Mucosa of descending colon (tissue), 3 donors: ENCODE results near the gene SNX8. TPM values are rescaled to one million over a fixed set of nuclear protein-coding genes. Genes with fewer than 3 reads are reported as not detected.

ENCODE experiments used
- ATAC-seq: fragments of 200-7000 bp; cut with Tn5 transposase; one replicate; pipeline ENCODE4 v1.9.1; 2020; ENCODE audit warnings: mild to moderate bottlenecking, moderate library complexity
- DNase-seq, 3 donors: peaks; one replicate each; pipeline ENCODE4 v3.0.0-alpha.2; 2020
- H3K36me3 ChIP-seq: fragments of 200-600 bp; one replicate; pipeline ENCODE4 v1.8.0; 2021; ENCODE audit warnings: low read depth, mild to moderate bottlenecking
- H3K4me1 ChIP-seq: fragments of 200-600 bp; one replicate; pipeline ENCODE4 v1.8.0; 2021; ENCODE audit warnings: low read depth, mild to moderate bottlenecking
- H3K4me3 ChIP-seq: fragments of 200-600 bp; one replicate; pipeline ENCODE4 v1.8.0; 2021; ENCODE audit warnings: mild to moderate bottlenecking
- H3K9me3 ChIP-seq: fragments of 200-600 bp; one replicate; pipeline ENCODE4 v1.8.0; 2021; ENCODE audit warnings: mild to moderate bottlenecking
- CTCF ChIP-seq: fragments of 200-600 bp; IDR thresholded peaks from one replicate; pipeline ENCODE4 v1.8.0; 2022; ENCODE audit warnings: antibody characterized with exemption, mild to moderate bottlenecking
- intact Hi-C, 2 donors: fragments of 100-400 bp; cut with DNase I in 1 of 2; cut with micrococcal nuclease in 1 of 2; formaldehyde crosslinking; loops; one replicate each; pipeline versions ENCODE4 v1.11.0 to v1.11.1; 2022; cut with DNase I, micrococcal nuclease
- total RNA-seq, 3 donors: library from RNA; stranded (reverse); fragmentation: NEBNext Ultra II Directional in 2 of 3; extraction: Animal tissue kit (Norgen Biotek cat#: 25700) in 2 of 3; gene quantifications; one replicate each; pipeline versions ENCODE4 v1.2.1 to v1.2.4, GENCODE V29; 2021 to 2023
- donor health status: DM: no; HTN: no; CAD: no; lungs with moderate emphysema.
- donor health status: DM: no; HTN: no; CAD: no.
- donor health status: DM: no; HTN: yes; CAD: no.

Gene SNX8
- total RNA-seq, 3 donors from 2014 or later: 20.8 to 30.1 (median 23.2) TPM

- intact Hi-C loops: no loop called here
Measured at GRCh38 chr7:2289621-2290020, 24.6 kb downstream of the SNX8 start.

GRCh38 chr7:2289111-2289586 lies 25.1 kb downstream of the SNX8 start:
- no peak for ATAC-seq
- intact Hi-C loops: no loop called here
- no peak for TF ChIP-seq CTCF

More at GRCh38 chr7:2289621-2290020, 24.6 kb downstream of the SNX8 start:
- ATAC-seq (no peak), DNase-seq (no peak)
- no peak for TF ChIP-seq CTCF
- no peaks in the 10 kb centered on the region for H3K4me1 ChIP-seq
- no peaks in the 10 kb centered on the region for H3K9me3 ChIP-seq
- no peaks in the 10 kb centered on the region for H3K36me3 ChIP-seq
- H3K4me3 ChIP-seq: no peak overlapping the region

GRCh38 chr7:2288503-2288902 lies 25.7 kb downstream of the SNX8 start:
- Histone ChIP-seq H3K4me3 (no peak overlapping the region), H3K4me1 (no peaks in the 10 kb centered on the region), H3K9me3 (no peaks in the 10 kb centered on the region), H3K36me3 (no peaks in the 10 kb centered on the region)
- intact Hi-C loops: no loop called here
- DNase-seq (no peak), ATAC-seq (no peak)
- no peak for TF ChIP-seq CTCF

More at GRCh38 chr7:2289111-2289586, 25.1 kb downstream of the SNX8 start:
- DNase-seq: no peak
- Histone ChIP-seq H3K36me3 (no peaks in the 10 kb centered on the region), H3K4me1 (no peaks in the 10 kb centered on the region), H3K4me3 (no peak overlapping the region), H3K9me3 (no peaks in the 10 kb centered on the region)

GRCh38 chr7:2287745-2288144 lies 26.5 kb downstream of the SNX8 start:
- H3K9me3 ChIP-seq: no peaks in the 10 kb centered on the region
- no peak for ATAC-seq
- no peaks in the 10 kb centered on the region for H3K4me1 ChIP-seq
- TF ChIP-seq CTCF: no peak
- DNase-seq: no peak
- intact Hi-C loops: no loop called here
- H3K36me3 ChIP-seq: no peaks in the 10 kb centered on the region
- no peak overlapping the region for H3K4me3 ChIP-seq

GRCh38 chr7:2283074-2283473 lies 31.2 kb downstream of the SNX8 start:
- no peak for ATAC-seq

More at GRCh38 chr7:2283074-2283473, 31.2 kb downstream of the SNX8 start:
- no peaks in the 10 kb centered on the region for H3K9me3 ChIP-seq
- DNase-seq: no peak
- intact Hi-C loops: no loop called here
- no peaks in the 10 kb centered on the region for H3K4me1 ChIP-seq
- H3K4me3 ChIP-seq: no peak overlapping the region
- no peak for TF ChIP-seq CTCF
- H3K36me3 ChIP-seq: no peaks in the 10 kb centered on the region
